Renal cortex interstitium (tissue), 15 donors: ENCODE data around the gene PRSS12. TPM values are rescaled to one million over a fixed set of nuclear protein-coding genes. Genes with fewer than 3 reads are reported as not detected.
"Not testable (repeated sequence)": the region's sequence is repeated elsewhere in the genome, so short reads cannot be mapped to it uniquely, and the experiment has no call there.

Experiments used
- DNase-seq, 11 donors: peaks; one replicate each; pipeline ENCODE4 v3.0.0-alpha.2; 2013; ENCODE audit warnings: low read depth in 9 of 11, low spot score in 4 of 11; ENCODE audit errors: extremely low read depth in 1 of 11
- long read RNA-seq, 16 experiments: transcript quantifications; one replicate each; lab custom pipeline, GENCODE V29; 2026
- polyA plus RNA-seq, 3 donors: library from polyadenylated mRNA; unstranded; fragments of 120-200 nt; gene quantifications; one replicate each; pipeline ENCODE4 v1.2.1, GENCODE V29; 2013; ENCODE audit not compliant: insufficient read length in 3 of 3

The PRSS12 gene, protein sequence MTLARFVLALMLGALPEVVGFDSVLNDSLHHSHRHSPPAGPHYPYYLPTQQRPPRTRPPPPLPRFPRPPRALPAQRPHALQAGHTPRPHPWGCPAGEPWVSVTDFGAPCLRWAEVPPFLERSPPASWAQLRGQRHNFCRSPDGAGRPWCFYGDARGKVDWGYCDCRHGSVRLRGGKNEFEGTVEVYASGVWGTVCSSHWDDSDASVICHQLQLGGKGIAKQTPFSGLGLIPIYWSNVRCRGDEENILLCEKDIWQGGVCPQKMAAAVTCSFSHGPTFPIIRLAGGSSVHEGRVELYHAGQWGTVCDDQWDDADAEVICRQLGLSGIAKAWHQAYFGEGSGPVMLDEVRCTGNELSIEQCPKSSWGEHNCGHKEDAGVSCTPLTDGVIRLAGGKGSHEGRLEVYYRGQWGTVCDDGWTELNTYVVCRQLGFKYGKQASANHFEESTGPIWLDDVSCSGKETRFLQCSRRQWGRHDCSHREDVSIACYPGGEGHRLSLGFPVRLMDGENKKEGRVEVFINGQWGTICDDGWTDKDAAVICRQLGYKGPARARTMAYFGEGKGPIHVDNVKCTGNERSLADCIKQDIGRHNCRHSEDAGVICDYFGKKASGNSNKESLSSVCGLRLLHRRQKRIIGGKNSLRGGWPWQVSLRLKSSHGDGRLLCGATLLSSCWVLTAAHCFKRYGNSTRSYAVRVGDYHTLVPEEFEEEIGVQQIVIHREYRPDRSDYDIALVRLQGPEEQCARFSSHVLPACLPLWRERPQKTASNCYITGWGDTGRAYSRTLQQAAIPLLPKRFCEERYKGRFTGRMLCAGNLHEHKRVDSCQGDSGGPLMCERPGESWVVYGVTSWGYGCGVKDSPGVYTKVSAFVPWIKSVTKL
- polyA plus RNA-seq: 10 to 100 TPM in 1 of 3 donors, 1 to 10 TPM in 2; 8.8 to 11.2 (median 9.1) TPM
- long read RNA-seq, donor 1: 0 reads
- long read RNA-seq, donor 2, full-length matches to known transcripts: 3 of 3 reads
- long read RNA-seq, donor 2, partial matches to known transcripts: 0 of 3 reads
- long read RNA-seq, donor 2, other reads (novel, unspliced or antisense): 0 of 3 reads
- long read RNA-seq, donor 3, full-length matches to known transcripts: 2 of 2 reads
- long read RNA-seq, donor 3, partial matches to known transcripts: 0 of 2 reads
- long read RNA-seq, donor 3, other reads (novel, unspliced or antisense): 0 of 2 reads
- long read RNA-seq, donor 4: 0 reads
- long read RNA-seq, donor 5: 0 reads
- long read RNA-seq, donor 6: 0 reads
- long read RNA-seq, donor 7, full-length matches to known transcripts: 2 of 2 reads
- long read RNA-seq, donor 7, partial matches to known transcripts: 0 of 2 reads
- long read RNA-seq, donor 7, other reads (novel, unspliced or antisense): 0 of 2 reads
- long read RNA-seq, donor 8: 0 reads
- long read RNA-seq, donor 9, full-length matches to known transcripts: 2 of 2 reads
- long read RNA-seq, donor 9, partial matches to known transcripts: 0 of 2 reads
- long read RNA-seq, donor 9, other reads (novel, unspliced or antisense): 0 of 2 reads
- long read RNA-seq, donor 10: 0 reads
- long read RNA-seq, donor 11, full-length matches to known transcripts: 2 of 2 reads
- long read RNA-seq, donor 11, partial matches to known transcripts: 0 of 2 reads
- long read RNA-seq, donor 11, other reads (novel, unspliced or antisense): 0 of 2 reads
- long read RNA-seq, donor 12, full-length matches to known transcripts: 1 of 1 reads
- long read RNA-seq, donor 12, partial matches to known transcripts: 0 of 1 reads
- long read RNA-seq, donor 12, other reads (novel, unspliced or antisense): 0 of 1 reads
- long read RNA-seq, donor 13: 0 reads
- long read RNA-seq, donor 14, full-length matches to known transcripts: 2 of 2 reads
- long read RNA-seq, donor 14, partial matches to known transcripts: 0 of 2 reads
- long read RNA-seq, donor 14, other reads (novel, unspliced or antisense): 0 of 2 reads
- long read RNA-seq, donor 15, full-length matches to known transcripts: 1 of 1 reads
- long read RNA-seq, donor 15, partial matches to known transcripts: 0 of 1 reads
- long read RNA-seq, donor 15, other reads (novel, unspliced or antisense): 0 of 1 reads
- long read RNA-seq, donor 16, full-length matches to known transcripts: 2 of 2 reads
- long read RNA-seq, donor 16, partial matches to known transcripts: 0 of 2 reads
- long read RNA-seq, donor 16, other reads (novel, unspliced or antisense): 0 of 2 reads

DNA sequence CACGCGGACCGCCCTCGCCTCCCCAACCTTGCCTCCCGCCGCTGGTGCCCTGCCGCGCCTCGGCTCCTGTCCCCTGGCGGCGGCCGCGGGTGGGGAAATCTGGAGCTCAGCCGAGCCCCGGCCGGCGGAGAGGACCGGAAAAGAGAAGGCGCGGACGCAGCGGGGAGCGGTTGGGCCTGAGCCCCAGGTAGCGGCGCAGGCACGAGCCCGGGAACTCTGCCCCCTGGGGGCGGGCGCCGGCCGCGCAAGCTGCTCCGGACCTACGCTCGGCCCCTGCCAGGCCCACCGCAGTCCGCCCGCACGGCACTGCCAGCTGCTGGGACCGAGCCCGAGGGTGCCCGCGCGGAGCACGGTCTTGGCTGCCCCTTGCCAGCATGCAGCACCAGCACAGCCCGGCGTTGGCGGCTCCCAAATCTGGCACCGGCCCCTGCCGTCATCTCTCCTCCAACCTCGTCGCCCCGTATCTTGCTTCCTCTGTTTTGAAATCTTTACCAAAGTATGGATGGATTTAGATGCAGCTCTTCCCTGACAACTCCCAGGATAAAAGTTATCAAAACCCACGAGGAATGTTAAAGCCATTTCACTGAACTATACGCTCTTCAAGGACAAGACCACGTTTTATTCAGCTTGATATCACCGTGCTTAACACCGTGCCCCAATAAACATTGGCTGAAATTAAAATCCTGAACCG, at the start of gene PRSS12:
Gene PRSS12, minus strand, starts transcription at position 161 of the 691 bp plus-strand sequence. CDS start 283 bp downstream, outside the sequence.
- peak in 9 of 11 donors; percentile 31 to 61 (median 51) for DNase-seq

DNA sequence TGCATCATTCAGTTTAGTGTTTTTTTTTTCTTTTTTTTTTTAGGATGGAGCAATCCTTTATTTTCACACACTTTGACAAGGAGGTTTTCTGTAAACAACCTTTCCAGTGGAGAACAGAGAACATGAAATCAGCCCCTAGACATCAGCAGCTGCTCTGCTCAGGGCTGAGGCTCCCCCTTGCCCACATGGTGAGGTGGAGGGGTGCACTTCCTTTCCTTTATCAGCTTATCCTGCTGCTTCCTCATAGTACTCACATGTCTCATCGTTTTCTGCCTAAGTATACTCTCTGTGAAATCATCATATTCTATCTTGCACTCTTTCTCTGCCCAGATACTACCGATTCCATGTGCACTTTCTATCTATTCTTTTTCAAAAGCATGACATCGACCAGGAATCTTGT, 47.6 kb upstream of the PRSS12 start:
- no peak for DNase-seq

GRCh38 chr4:118399883-118400282, 47.1 kb upstream of the PRSS12 start:
- not testable (repeated sequence) for DNase-seq

DNA sequence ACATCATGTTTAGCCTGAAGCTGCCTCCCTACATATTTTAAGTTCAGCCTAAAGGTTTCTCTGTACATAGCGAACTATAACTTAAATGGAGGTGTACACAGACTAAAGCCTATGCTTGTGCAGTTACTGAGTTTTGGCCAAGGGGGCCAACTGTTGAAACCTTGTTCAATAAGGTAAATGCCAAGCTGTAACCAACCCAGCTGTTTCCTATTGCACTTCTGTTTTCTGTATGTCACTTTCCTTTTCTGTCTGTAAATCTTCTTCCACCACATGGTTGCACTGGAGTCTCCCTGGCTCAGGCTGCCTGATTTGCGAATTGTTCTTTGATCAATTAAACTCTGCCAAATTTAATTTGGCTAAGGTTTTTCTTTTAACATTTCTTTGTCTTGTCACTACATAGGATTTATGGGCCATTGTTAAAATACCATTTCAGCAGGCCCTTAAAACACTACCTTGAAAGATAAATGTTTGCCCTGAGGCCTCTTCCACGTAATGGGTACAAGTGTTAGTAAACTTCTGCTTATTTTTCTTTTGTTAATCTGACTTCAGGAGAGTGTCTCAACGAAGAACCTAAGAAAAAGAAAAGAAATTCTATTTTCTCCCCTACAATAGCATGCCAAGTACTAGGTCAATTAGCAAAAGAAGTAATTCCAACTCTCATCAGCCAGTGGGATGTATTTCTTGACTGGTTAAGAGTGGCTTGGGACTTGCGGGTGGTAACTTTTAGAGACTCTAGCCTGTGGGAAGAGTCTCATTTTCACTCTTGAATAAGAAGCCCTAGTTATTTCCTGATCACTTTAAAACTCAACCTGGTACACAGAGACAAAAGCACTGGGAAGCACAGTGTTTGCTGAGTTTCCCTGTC, 45.7 kb upstream of the PRSS12 start:
- DNase-seq: no peak

GRCh38 chr4:118397623-118397979, 44.8 kb upstream of the PRSS12 start:
- no peak for DNase-seq

- DNase-seq: no peak
Measured at GRCh38 chr4:118396881-118397622, 44.2 kb upstream of the PRSS12 start.

DNA sequence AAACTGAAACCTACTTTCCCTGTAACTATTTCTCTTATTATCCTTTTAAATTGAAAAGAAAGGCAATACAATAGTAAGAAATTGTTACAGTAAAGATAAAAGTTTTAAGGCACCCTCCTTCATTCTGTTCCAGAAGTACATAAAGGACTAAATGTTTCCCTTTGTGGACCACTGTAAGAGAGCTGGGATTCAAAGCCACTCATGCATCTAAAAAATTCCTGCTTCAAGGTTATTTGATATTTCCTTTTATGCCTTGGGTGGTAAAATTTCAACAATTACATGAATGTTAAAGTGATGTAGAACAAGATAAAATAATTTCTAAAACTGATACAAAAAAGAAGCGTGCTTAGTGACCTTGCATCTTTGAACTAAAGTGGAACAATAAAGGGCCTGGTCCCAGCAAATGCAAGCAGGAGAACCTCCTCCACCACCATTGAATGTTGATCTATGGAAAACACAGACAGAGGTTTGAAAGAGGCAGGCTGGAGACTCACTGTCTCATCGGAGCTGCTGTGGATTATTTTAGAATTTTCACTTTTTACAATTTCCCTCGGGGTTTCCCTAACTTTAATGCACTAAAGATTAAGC, 42.3 kb upstream of the PRSS12 start:
- DNase-seq: no peak

DNA sequence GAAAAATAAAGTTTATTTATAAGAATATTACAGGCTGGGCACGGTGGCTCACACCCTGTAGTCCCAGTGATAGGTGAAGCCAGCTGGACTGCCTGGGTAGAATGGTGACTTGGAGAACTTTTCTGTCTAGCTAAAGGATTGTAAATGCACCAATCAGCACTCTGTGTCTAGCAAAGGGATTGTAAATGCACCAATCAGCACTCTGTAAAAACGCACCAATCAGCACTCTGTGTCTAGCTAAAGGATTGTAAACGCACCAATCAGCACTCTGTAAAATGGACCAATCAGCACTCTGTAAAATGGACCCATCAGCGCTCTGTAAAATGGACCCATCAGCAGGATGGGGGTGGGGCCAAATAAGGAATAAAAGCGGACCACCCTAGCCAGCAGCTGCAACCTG, 39.7 kb upstream of the PRSS12 start:
- DNase-seq: not testable (repeated sequence)

DNA sequence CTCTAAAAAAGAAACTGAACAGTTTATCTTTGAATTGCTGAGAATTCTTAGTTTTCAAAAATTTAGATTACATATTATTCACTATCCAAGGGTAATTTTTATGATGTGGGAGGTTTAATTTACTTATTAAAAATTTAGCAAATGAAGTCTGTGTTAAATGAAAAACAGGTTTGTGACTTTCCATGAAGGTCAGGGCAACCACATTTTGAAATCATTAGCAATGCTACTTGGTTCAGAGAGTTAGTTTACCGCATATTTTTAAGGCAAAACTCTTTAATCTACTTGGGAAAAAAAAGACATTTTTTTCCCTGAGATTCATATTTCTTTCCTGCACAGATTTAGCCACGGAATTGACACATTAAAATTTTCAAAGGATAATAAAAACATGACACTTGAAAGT, 37.3 kb upstream of the PRSS12 start:
- DNase-seq: no peak

- no peak for DNase-seq
Measured at GRCh38 chr4:118389721-118390120, 36.9 kb upstream of the PRSS12 start.

DNA sequence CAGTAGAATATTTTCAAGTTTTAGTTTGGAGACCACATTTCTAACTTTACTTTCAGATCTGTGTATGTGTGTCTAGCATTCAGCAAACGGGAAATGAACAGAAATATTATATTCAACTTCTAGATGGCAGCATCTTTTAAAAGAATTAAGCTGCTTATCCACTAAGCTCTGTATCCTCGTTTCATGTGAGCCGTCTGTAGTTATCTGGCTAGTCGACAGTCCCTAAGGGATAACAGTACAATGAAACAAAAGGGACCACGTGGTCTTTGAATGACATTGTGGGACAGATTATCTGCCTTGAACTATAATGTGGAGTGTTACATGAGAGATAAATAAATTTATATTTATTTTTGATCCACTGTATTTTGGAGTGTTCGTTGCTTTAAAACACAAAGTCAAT, 35.8 kb upstream of the PRSS12 start:
- no peak for DNase-seq

GRCh38 chr4:118381902-118382301, 29.1 kb upstream of the PRSS12 start:
- DNase-seq: no peak

DNA sequence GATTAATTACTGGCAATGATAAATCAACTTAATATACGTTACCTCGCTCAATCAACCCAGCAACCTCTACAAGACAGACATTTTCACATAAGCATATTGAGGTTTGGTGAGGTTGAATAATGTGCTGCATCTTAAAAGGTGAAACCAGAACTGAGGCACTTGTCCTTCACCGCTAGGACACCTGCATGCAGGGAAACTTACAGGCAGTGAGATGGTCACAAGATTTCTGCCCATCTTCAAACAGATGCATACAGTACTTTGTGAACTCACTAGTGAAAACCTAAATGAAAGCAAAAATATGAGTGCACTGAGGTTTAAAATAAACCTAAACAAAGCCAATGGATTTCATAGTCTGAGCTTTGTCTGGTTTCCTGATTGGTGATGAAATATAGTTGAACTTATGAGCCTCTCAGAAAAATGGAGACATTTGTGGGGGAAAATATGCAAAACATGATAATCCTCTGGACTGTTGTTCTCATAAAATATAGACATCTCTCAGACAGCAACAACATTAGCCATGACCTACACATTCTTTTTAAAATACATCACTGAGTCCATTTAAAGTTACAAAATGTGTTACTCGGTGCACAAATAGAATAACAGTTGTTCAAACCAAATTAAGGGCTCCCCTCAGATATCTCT, 20.9 kb upstream of the PRSS12 start:
- peak in 1 of 11 donors; percentile 25 for DNase-seq

- DNase-seq: no peak
Measured at GRCh38 chr4:118372251-118372650, 19.4 kb upstream of the PRSS12 start.
